Type B pancreatic cell (in vitro differentiated cells): ENCODE data around the gene SLC44A1. TPM values are rescaled to one million over a fixed set of nuclear protein-coding genes. Genes with fewer than 3 reads are reported as not detected.

Experiments used
- DNase-seq: peaks from one replicate; pipeline ENCODE4 v3.0.0; 2021; ENCODE audit warnings: mixed read lengths; ENCODE audit not compliant: unreplicated experiment; ENCODE audit errors: extremely low spot score
- H3K27ac Mint-ChIP-seq: 2 replicates; pipeline ENCODE4 v1.8.0; 2021; ENCODE audit warnings: mild to moderate bottlenecking, mixed read lengths
- H3K27me3 Mint-ChIP-seq: 2 replicates; pipeline ENCODE4 v1.8.0; 2021; ENCODE audit warnings: mixed read lengths
- H3K36me3 Mint-ChIP-seq: 2 replicates; pipeline ENCODE4 v1.8.0; 2021; ENCODE audit warnings: mixed read lengths
- H3K4me1 Mint-ChIP-seq: one replicate; pipeline ENCODE4 v1.8.0; 2021; ENCODE audit warnings: mixed read lengths; ENCODE audit not compliant: unreplicated experiment
- H3K4me3 Mint-ChIP-seq: 2 replicates; pipeline ENCODE4 v1.8.0; 2021; ENCODE audit warnings: mild to moderate bottlenecking, mixed read lengths
- H3K9me3 Mint-ChIP-seq: 2 replicates; pipeline ENCODE4 v1.8.0; 2021; ENCODE audit warnings: mixed read lengths
- total RNA-seq: library from RNA; stranded (reverse); gene quantifications from 2 replicates; pipeline ENCODE4 v1.2.1, GENCODE V29; 2021; ENCODE audit warnings: low replicate concordance
- TF ChIP-seq, protein P1 (sequence below): fragments of 200-600 bp; sonication (generic); conservative IDR thresholded peaks from 2 replicates; pipeline ENCODE4 v1.5.0; 2021; ENCODE audit warnings: antibody characterized with exemption, mild to moderate bottlenecking

SLC44A1 gene
- total RNA-seq, 1 donor from 2014 or later, result 47.2 TPM

DNA sequence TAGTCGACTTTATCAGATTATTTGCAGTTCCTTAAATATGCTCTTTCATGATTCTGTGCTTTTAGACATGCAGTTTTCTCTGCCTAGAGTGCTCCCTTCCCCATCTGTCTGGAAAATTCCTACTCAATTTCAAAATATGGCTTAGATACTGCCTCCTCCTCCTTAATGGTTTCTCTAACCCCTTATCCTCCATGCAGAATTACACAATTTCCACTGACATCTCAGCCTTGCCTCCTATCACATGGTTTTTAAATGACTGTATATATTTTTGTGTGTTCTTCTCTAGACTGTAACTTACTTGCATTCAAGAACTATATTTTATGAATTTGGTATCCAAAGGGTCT lies 85.2 kb downstream of the SLC44A1 start:
- peaks cover 19% of the 10 kb centered on the region for H3K36me3 Mint-ChIP-seq
- H3K9me3 Mint-ChIP-seq, result no peaks in the 10 kb centered on the region
- H3K27ac Mint-ChIP-seq, result no peak overlapping the region
- TF ChIP-seq, protein P1, sequence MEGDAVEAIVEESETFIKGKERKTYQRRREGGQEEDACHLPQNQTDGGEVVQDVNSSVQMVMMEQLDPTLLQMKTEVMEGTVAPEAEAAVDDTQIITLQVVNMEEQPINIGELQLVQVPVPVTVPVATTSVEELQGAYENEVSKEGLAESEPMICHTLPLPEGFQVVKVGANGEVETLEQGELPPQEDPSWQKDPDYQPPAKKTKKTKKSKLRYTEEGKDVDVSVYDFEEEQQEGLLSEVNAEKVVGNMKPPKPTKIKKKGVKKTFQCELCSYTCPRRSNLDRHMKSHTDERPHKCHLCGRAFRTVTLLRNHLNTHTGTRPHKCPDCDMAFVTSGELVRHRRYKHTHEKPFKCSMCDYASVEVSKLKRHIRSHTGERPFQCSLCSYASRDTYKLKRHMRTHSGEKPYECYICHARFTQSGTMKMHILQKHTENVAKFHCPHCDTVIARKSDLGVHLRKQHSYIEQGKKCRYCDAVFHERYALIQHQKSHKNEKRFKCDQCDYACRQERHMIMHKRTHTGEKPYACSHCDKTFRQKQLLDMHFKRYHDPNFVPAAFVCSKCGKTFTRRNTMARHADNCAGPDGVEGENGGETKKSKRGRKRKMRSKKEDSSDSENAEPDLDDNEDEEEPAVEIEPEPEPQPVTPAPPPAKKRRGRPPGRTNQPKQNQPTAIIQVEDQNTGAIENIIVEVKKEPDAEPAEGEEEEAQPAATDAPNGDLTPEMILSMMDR, result no peak
- no peaks in the 10 kb centered on the region for H3K27me3 Mint-ChIP-seq
- H3K4me1 Mint-ChIP-seq, result peaks cover 19% of the 10 kb centered on the region
- DNase-seq, result no peak
- H3K4me3 Mint-ChIP-seq, result no peak overlapping the region

DNA sequence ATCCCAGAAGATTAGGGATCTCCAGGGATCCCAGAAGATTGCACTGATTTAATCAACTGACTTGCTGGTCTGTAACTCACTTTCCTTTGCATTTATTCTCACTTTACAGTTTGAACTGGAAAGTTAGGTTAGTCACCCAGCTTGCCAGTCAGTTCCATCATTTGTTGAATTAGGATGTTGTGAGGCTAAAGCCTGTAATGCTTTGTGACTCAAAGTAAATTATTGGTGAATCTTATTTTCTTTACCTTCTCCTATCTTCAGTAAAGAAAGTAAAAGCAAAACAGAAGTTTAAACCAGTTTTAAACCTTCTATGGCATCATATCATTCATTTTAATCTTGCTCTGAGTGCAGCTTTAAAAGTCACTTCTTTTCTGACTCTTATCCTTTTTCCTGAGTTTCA lies 85.8 kb downstream of the SLC44A1 start:
- Mint-ChIP-seq H3K27me3 (no peaks in the 10 kb centered on the region), H3K4me3 (no peak overlapping the region), H3K4me1 (peaks cover 19% of the 10 kb centered on the region), H3K27ac (no peak overlapping the region), H3K9me3 (no peaks in the 10 kb centered on the region), H3K36me3 (peaks cover 15% of the 10 kb centered on the region)
- DNase-seq, result no peak
- TF ChIP-seq, protein P1, result no peak

DNA sequence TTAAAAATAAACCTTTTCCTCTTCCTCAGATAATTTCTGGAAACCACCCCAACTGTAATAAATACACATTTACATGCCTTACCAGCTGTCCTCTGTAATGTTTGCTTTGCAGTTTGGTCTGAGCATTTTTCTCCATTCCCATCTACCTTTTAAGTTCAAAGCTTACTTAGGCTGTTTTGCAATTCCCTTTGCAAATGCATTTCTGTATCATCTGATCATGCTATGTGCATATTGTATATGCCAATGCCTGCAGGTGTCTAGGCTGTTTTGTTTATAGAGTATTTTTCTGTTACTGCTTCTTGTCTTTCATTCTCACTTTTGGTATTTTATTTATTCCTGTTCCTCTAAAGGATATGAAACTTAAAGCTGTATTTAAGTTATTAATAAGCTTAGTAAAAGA lies 86.3 kb downstream of the SLC44A1 start:
- DNase-seq, result no peak
- Mint-ChIP-seq H3K27me3 (no peaks in the 10 kb centered on the region), H3K4me3 (no peak overlapping the region), H3K27ac (no peak overlapping the region), H3K4me1 (peaks cover 19% of the 10 kb centered on the region), H3K36me3 (peaks cover 15% of the 10 kb centered on the region), H3K9me3 (no peaks in the 10 kb centered on the region)
- TF ChIP-seq, protein P1, result no peak

DNA sequence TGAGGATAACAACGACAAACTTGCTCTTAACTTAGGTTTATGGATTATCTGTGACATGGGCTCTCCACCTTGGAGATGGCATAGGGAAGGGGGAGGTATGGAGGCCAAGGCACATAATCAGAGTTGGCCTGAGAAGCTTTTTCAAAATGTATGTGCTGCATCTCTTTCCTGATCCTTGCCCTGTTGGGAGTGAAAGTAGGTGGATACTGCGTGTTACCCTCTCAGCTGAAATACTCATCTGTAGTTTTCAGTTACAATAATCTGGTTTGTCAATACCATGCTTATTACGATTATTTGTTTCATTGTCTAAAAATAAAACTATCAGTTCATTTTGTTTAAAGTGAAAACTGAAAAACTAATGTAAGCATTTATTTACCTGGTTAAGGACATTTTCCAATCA lies 86.7 kb downstream of the SLC44A1 start:
- Mint-ChIP-seq H3K4me3 (no peak overlapping the region), H3K4me1 (peaks cover 19% of the 10 kb centered on the region), H3K9me3 (no peaks in the 10 kb centered on the region), H3K36me3 (peaks cover 15% of the 10 kb centered on the region), H3K27me3 (no peaks in the 10 kb centered on the region), H3K27ac (no peak overlapping the region)
- DNase-seq, result no peak
- TF ChIP-seq, protein P1, result no peak

DNA sequence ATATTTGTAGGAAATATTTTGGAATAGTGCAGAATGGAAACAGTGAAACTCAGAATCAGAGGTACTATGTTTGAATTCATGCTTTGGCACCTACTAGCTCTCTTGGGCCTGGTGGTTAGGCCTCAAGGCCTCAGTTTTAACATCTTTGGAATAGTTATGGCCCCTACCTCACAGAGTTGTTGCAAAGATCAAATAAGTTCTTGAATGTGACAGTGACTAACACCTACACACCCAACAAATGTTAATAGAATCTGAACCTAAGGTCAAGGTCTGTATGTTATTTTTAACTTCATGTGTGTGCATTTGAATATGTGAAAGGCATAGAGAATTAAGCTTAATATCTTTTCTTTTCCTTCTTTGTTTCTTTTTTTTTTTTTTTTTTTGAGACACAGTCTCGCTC lies 87.3 kb downstream of the SLC44A1 start:
- TF ChIP-seq, protein P1, result no peak
- peaks cover 19% of the 10 kb centered on the region for H3K4me1 Mint-ChIP-seq
- no peak overlapping the region for H3K4me3 Mint-ChIP-seq
- H3K27me3 Mint-ChIP-seq, result no peaks in the 10 kb centered on the region
- no peak for DNase-seq
- no peak overlapping the region for H3K27ac Mint-ChIP-seq
- no peaks in the 10 kb centered on the region for H3K9me3 Mint-ChIP-seq
- peaks cover 12% of the 10 kb centered on the region for H3K36me3 Mint-ChIP-seq

DNA sequence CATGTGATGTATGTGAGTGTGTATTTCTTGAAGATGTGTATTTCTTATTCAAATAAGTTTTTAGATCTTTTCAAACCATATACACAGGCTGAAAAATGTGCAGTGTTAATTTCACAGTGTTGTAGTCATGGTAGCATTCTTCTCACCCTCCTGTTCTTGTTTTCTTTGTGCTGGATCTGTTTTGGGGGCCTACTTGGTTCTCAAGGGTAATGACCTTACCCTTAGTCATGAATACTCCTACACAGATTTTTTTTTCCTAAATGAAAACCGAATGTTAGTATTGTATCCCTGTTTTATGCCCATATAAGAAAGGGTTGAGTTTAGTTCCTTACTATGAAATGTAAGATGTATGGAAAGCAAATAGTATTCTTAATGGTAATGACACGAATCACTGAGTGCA lies 88.0 kb downstream of the SLC44A1 start:
- Mint-ChIP-seq H3K4me1 (peaks cover 19% of the 10 kb centered on the region), H3K27me3 (no peaks in the 10 kb centered on the region), H3K36me3 (peaks cover 14% of the 10 kb centered on the region), H3K27ac (no peak overlapping the region), H3K9me3 (no peaks in the 10 kb centered on the region), H3K4me3 (no peak overlapping the region)
- TF ChIP-seq, protein P1, result no peak
- DNase-seq, result no peak
